OCI-LY7 (cell line): ENCODE results near the gene TSHZ2. TPM values are rescaled to one million over a fixed set of nuclear protein-coding genes. Genes with fewer than 3 reads are reported as not detected.

ENCODE experiments used
- BruUV-seq: library from RNA; stranded (reverse); fragments of 400-500 nt; replicated peaks from 2 replicates; lab custom pipeline; 2021; lab: Mats Ljungman, UMichigan
- CTCF ChIA-PET: fragments of 300-600 bp; sonication (Branson Sonifier 250); formaldehyde crosslinking; loops from one replicate; lab custom pipeline; 2022; ENCODE audit warnings: antibody characterized with exemption; ENCODE audit not compliant: unreplicated experiment; lab: Charles Lee
- POLR2A ChIA-PET: fragments of 300-600 bp; sonication (Branson Sonifier 250); formaldehyde crosslinking; loops from one replicate; lab custom pipeline; 2022; ENCODE audit warnings: antibody characterized with exemption; lab: Charles Lee
- DNase-seq: peaks from one replicate; pipeline ENCODE4 v3.0.0-alpha.2; 2015; ENCODE audit warnings: low spot score
- H2AFZ ChIP-seq: fragments of 200-600 bp; sonication (generic), shearing (Covaris generic); 2 replicates; pipeline ENCODE4 v1.6.1; 2014; ENCODE audit warnings: mild to moderate bottlenecking, antibody characterized with exemption, low read length, moderate library complexity
- H3K27ac ChIP-seq: fragments of 200-600 bp; sonication (generic); 2 replicates; pipeline ENCODE4 v1.5.1; 2014; ENCODE audit warnings: mixed run types, low read depth, mild to moderate bottlenecking, moderate library complexity, low read length, inconsistent platforms; ENCODE audit not compliant: poor library complexity, severe bottlenecking
- H3K36me3 ChIP-seq: fragments of 200-600 bp; sonication (generic); 2 replicates; pipeline ENCODE4 v1.6.1; 2014; ENCODE audit warnings: mild to moderate bottlenecking, antibody characterized with exemption, low read length, moderate library complexity, mixed read lengths; ENCODE audit not compliant: insufficient read depth
- H3K4me1 ChIP-seq: fragments of 200-600 bp; sonication (generic); 2 replicates; pipeline ENCODE4 v1.5.1; 2014; ENCODE audit warnings: mild to moderate bottlenecking, low read length; ENCODE audit not compliant: insufficient read depth, poor library complexity, severe bottlenecking
- H3K4me2 ChIP-seq: fragments of 200-600 bp; sonication (generic); 2 replicates; pipeline ENCODE4 v1.6.1; 2014; ENCODE audit warnings: mild to moderate bottlenecking, low read length
- H3K4me3 ChIP-seq: fragments of 200-600 bp; sonication (generic); 2 replicates; pipeline ENCODE4 v1.5.1; 2014; ENCODE audit warnings: mild to moderate bottlenecking, low read depth, low read length; ENCODE audit not compliant: poor library complexity, severe bottlenecking
- H3K79me2 ChIP-seq: fragments of 200-600 bp; sonication (generic); 2 replicates; pipeline ENCODE4 v1.6.1; 2016; ENCODE audit warnings: low read depth, mild to moderate bottlenecking, low read length, moderate library complexity, mixed read lengths; ENCODE audit not compliant: insufficient read depth
- H3K9me2 ChIP-seq: fragments of 200-600 bp; sonication (generic); 2 replicates; pipeline ENCODE4 v1.6.1; 2016; ENCODE audit warnings: mild to moderate bottlenecking, low read length, mixed read lengths; ENCODE audit not compliant: insufficient read depth
- H3K9me3 ChIP-seq: fragments of 200-600 bp; sonication (generic); 2 replicates; pipeline ENCODE4 v1.6.1; 2014; ENCODE audit warnings: mild to moderate bottlenecking, mixed run types, low read length, mixed read lengths
- H4K20me1 ChIP-seq: fragments of 200-600 bp; sonication (generic); 2 replicates; pipeline ENCODE4 v1.6.1; 2014; ENCODE audit warnings: mild to moderate bottlenecking, antibody characterized with exemption, low read length, moderate library complexity, mixed read lengths; ENCODE audit not compliant: insufficient read depth
- CTCF ChIP-seq: fragments of 200-600 bp; sonication (generic); conservative IDR thresholded peaks from 2 replicates; pipeline ENCODE4 v1.5.1; 2014; ENCODE audit warnings: mild to moderate bottlenecking, antibody characterized with exemption, low read length, moderate library complexity, mixed read lengths
- EZH2phosphoT487 ChIP-seq: fragments of 200-600 bp; sonication (generic); IDR thresholded peaks from 2 replicates; pipeline ENCODE4 v1.6.1; 2018; ENCODE audit warnings: low read depth, borderline replicate concordance, mild to moderate bottlenecking, mixed run types, antibody characterized with exemption, low read length, moderate library complexity, mixed read lengths
- intact Hi-C: fragments of 100-400 bp; cut with micrococcal nuclease; formaldehyde crosslinking; loops from one replicate; pipeline ENCODE4 v1.10.0; 2022; ENCODE audit not compliant: unreplicated experiment
- total RNA-seq, 2 experiments: library from RNA; depleted of rRNA in 1 of 2; stranded (reverse); fragments of >200 nt in 1 of 2; shearing (Covaris generic) in 1 of 2; gene quantifications; 2 replicates each; pipeline ENCODE4 v1.2.3, GENCODE V29; 2014 to 2022

TSHZ2 gene
- total RNA-seq, 2 experiments from 2014 or later = not detected

GRCh38 chr20:53180928-53181362 lies 208.8 kb downstream of the TSHZ2 start:
- Histone ChIP-seq H3K79me2 (no peaks in the 10 kb centered on the region), H3K4me2 (no peak overlapping the region), H3K27ac (no peak overlapping the region), H3K4me3 (no peak overlapping the region), H3K36me3 (no peaks in the 10 kb centered on the region), H4K20me1 (no peaks in the 10 kb centered on the region), H3K9me3 (no peaks in the 10 kb centered on the region), H3K4me1 (peaks cover 11% of the 10 kb centered on the region), H2AFZ (no peak overlapping the region), H3K9me2 (no peaks in the 10 kb centered on the region)
- POLR2A ChIA-PET = interaction anchor here (0.6 to 1.0 kb wide), 4 partner anchors 9 to 365 kb away, joined by 3 to 4 read pairs (median 3); no protein-coding TSS in a partner anchor
- no peak for TF ChIP-seq EZH2phosphoT487
- TF ChIP-seq CTCF = no peak
- CTCF ChIA-PET = no interaction called here
- DNase-seq = no peak
- BruUV-seq = no TSS peak
- intact Hi-C loops = no loop called here

GRCh38 chr20:53181866-53182376 lies 209.8 kb downstream of the TSHZ2 start:
- H3K9me3 ChIP-seq = no peaks in the 10 kb centered on the region
- H4K20me1 ChIP-seq = no peaks in the 10 kb centered on the region
- intact Hi-C loops = no loop called here
- H3K4me2 ChIP-seq = no peak overlapping the region
- no peak for DNase-seq
- H3K4me1 ChIP-seq = peaks cover 11% of the 10 kb centered on the region
- BruUV-seq = no TSS peak
- no peak overlapping the region for H3K27ac ChIP-seq
- no peak overlapping the region for H3K4me3 ChIP-seq
- H3K79me2 ChIP-seq = no peaks in the 10 kb centered on the region
- H2AFZ ChIP-seq = no peak overlapping the region
- no peaks in the 10 kb centered on the region for H3K36me3 ChIP-seq
- POLR2A ChIA-PET = interaction anchor here (0.6 kb wide), 1 partner anchor 44 kb away, joined by 3 read pairs; no protein-coding TSS in a partner anchor
- TF ChIP-seq EZH2phosphoT487 (no peak), CTCF (no peak)
- H3K9me2 ChIP-seq = no peaks in the 10 kb centered on the region
- CTCF ChIA-PET = no interaction called here

GRCh38 chr20:53183181-53183580 lies 211.0 kb downstream of the TSHZ2 start:
- Histone ChIP-seq H3K4me2 (no peak overlapping the region), H3K36me3 (no peaks in the 10 kb centered on the region), H3K9me3 (no peaks in the 10 kb centered on the region), H3K4me1 (peaks cover 23% of the 10 kb centered on the region), H3K27ac (no peak overlapping the region), H3K4me3 (no peak overlapping the region), H3K9me2 (no peaks in the 10 kb centered on the region), H3K79me2 (no peaks in the 10 kb centered on the region), H2AFZ (no peak overlapping the region), H4K20me1 (no peaks in the 10 kb centered on the region)
- POLR2A ChIA-PET = no interaction called here
- intact Hi-C loops = no loop called here
- BruUV-seq = no TSS peak
- DNase-seq = no peak
- no peak for TF ChIP-seq EZH2phosphoT487
- no peak for TF ChIP-seq CTCF
- CTCF ChIA-PET = no interaction called here
